GM12872 (cell line): Measurements from ENCODE around the gene IER5L.

ENCODE experiments used
- CTCF ChIP-seq: IDR thresholded peaks from 3 replicates; pipeline ENCODE4 v1.5.1; 2011; ENCODE audit warnings: low read depth, mild to moderate bottlenecking, low read length, moderate library complexity; ENCODE audit not compliant: insufficient read depth

The IER5L gene

GRCh38 chr9:129128689-129129088 lies 49.4 kb downstream of the IER5L start:
- TF ChIP-seq CTCF = no peak

GRCh38 chr9:129126749-129127618 lies 51.1 kb downstream of the IER5L start:
- TF ChIP-seq CTCF = no peak
